NCI-H748 (cell line): ENCODE measurements around the gene COL9A3.
"Not testable (repeated sequence)": the region's sequence is repeated elsewhere in the genome, so short reads cannot be mapped to it uniquely, and the experiment has no call there.

Experiments used
- DNase-seq: peaks from one replicate; lab custom pipeline; 2025; ENCODE audit not compliant: unreplicated experiment; lab: John Stamatoyannopoulos, UW

COL9A3 gene

GRCh38 chr20:62832951-62833391, 16.1 kb downstream of the COL9A3 start:
- DNase-seq, result no peak

GRCh38 chr20:62834967-62835730, 18.3 kb downstream of the COL9A3 start:
- DNase-seq, result no peak

GRCh38 chr20:62835931-62836861, 19.3 kb downstream of the COL9A3 start:
- no peak for DNase-seq

GRCh38 chr20:62836967-62837490, 20.2 kb downstream of the COL9A3 start:
- DNase-seq, result no peak

- no peak for DNase-seq
These were observed 20.9 kb downstream of the COL9A3 start for GRCh38 chr20:62837790-62838127.

- DNase-seq, result no peak
These were observed 21.5 kb downstream of the COL9A3 start for GRCh38 chr20:62838128-62838891.

- DNase-seq, result no peak
These were observed 22.4 kb downstream of the COL9A3 start for GRCh38 chr20:62839261-62839660.

GRCh38 chr20:62839816-62840215, 23.0 kb downstream of the COL9A3 start:
- no peak for DNase-seq

- DNase-seq, result no peak
These were observed 23.7 kb downstream of the COL9A3 start for GRCh38 chr20:62840244-62841197.

- no peak for DNase-seq
These were observed 24.9 kb downstream of the COL9A3 start for GRCh38 chr20:62841705-62842212.

GRCh38 chr20:62843656-62844055, 26.8 kb downstream of the COL9A3 start:
- DNase-seq, result no peak

GRCh38 chr20:62844182-62844581, 27.3 kb downstream of the COL9A3 start:
- no peak for DNase-seq

GRCh38 chr20:62845416-62846160, 28.7 kb downstream of the COL9A3 start:
- DNase-seq, result no peak

- no peak for DNase-seq
These were observed 29.5 kb downstream of the COL9A3 start for GRCh38 chr20:62846166-62846890.

- DNase-seq, result not testable (repeated sequence)
These were observed 32.1 kb downstream of the COL9A3 start for GRCh38 chr20:62848917-62849316.

GRCh38 chr20:62849431-62849830, 32.6 kb downstream of the COL9A3 start:
- no peak for DNase-seq

GRCh38 chr20:62850333-62850974, 33.6 kb downstream of the COL9A3 start:
- no peak for DNase-seq

GRCh38 chr20:62852196-62852595, 35.3 kb downstream of the COL9A3 start:
- DNase-seq, result no peak
